H9 (cell line): Measurements from ENCODE around the gene AQP5. TPM values are rescaled to one million over a fixed set of nuclear protein-coding genes. Genes with fewer than 3 reads are reported as not detected.

Experiments used
- DNase-seq: peaks from one replicate; pipeline ENCODE4 v3.0.0-alpha.2; 2017
- H2AFZ ChIP-seq: one replicate; pipeline ENCODE4 v1.6.1; 2013; ENCODE audit warnings: mild to moderate bottlenecking, low read length, control low read depth, moderate library complexity
- H2AK5ac ChIP-seq: 2 replicates; pipeline ENCODE4 v1.6.1; 2013; ENCODE audit warnings: low read length, control low read depth, mixed read lengths; ENCODE audit not compliant: insufficient read length
- H2BK120ac ChIP-seq: one replicate; pipeline ENCODE4 v1.6.1; 2013; ENCODE audit warnings: low read depth, mild to moderate bottlenecking, low read length, control low read depth, inconsistent platforms; ENCODE audit not compliant: poor library complexity, severe bottlenecking
- H2BK12ac ChIP-seq: 2 replicates; pipeline ENCODE4 v1.6.1; 2013; ENCODE audit warnings: low read length, control low read depth, mixed read lengths, low read depth; ENCODE audit not compliant: insufficient read length
- H2BK15ac ChIP-seq: 2 replicates; pipeline ENCODE4 v1.6.1; 2013; ENCODE audit warnings: low read depth, low read length, control low read depth
- H2BK20ac ChIP-seq: one replicate; pipeline ENCODE4 v1.6.1; 2013; ENCODE audit warnings: low read depth, mild to moderate bottlenecking, low read length, control low read depth, inconsistent platforms; ENCODE audit not compliant: poor library complexity, severe bottlenecking
- H2BK5ac ChIP-seq: 2 replicates; pipeline ENCODE4 v1.6.1; 2013; ENCODE audit warnings: low read length, control low read depth, mixed read lengths; ENCODE audit not compliant: insufficient read length
- H3K14ac ChIP-seq: 2 replicates; pipeline ENCODE4 v1.6.1; 2013; ENCODE audit warnings: low read length, control low read depth; ENCODE audit not compliant: insufficient read depth
- H3K18ac ChIP-seq: 2 replicates; pipeline ENCODE4 v1.6.1; 2013; ENCODE audit warnings: low read depth, mild to moderate bottlenecking, mixed read lengths, low read length, control low read depth; ENCODE audit not compliant: insufficient read length
- H3K23ac ChIP-seq: 2 replicates; pipeline ENCODE4 v1.6.1; 2013; ENCODE audit warnings: low read length, control low read depth, mixed read lengths, low read depth; ENCODE audit not compliant: insufficient read length
- H3K23me2 ChIP-seq: 2 replicates; pipeline ENCODE4 v1.6.1; 2013; ENCODE audit warnings: low read depth, mild to moderate bottlenecking, mixed read lengths, low read length, control low read depth; ENCODE audit not compliant: insufficient read length, poor library complexity, severe bottlenecking
- H3K27ac ChIP-seq: 2 replicates; pipeline ENCODE4 v1.5.1; 2013; ENCODE audit warnings: low read length, control low read depth, mixed read lengths, low read depth; ENCODE audit not compliant: insufficient read length
- H3K27me3 ChIP-seq: 2 replicates; pipeline ENCODE4 v1.6.1; 2013; ENCODE audit warnings: low read length, control low read depth, inconsistent platforms; ENCODE audit not compliant: insufficient read depth
- H3K4ac ChIP-seq: 2 replicates; pipeline ENCODE4 v1.6.1; 2013; ENCODE audit warnings: low read depth, mild to moderate bottlenecking, control low read depth, inconsistent platforms, low read length, moderate library complexity
- H3K4me1 ChIP-seq: 2 replicates; pipeline ENCODE4 v1.6.1; 2013; ENCODE audit warnings: low read length, control low read depth, inconsistent platforms; ENCODE audit not compliant: insufficient read depth
- H3K4me2 ChIP-seq: 2 replicates; pipeline ENCODE4 v1.6.1; 2013; ENCODE audit warnings: low read length, control low read depth, mixed read lengths; ENCODE audit not compliant: insufficient read length, insufficient read depth
- H3K56ac ChIP-seq: 2 replicates; pipeline ENCODE4 v1.6.1; 2013; ENCODE audit warnings: low read depth, mild to moderate bottlenecking, mixed read lengths, low read length, control low read depth; ENCODE audit not compliant: insufficient read length
- H3K79me1 ChIP-seq: 2 replicates; pipeline ENCODE4 v1.6.1; 2013; ENCODE audit warnings: low read depth, mild to moderate bottlenecking, moderate library complexity, low read length, control low read depth, inconsistent platforms; ENCODE audit not compliant: insufficient read depth, poor library complexity, severe bottlenecking
- H3K79me2 ChIP-seq: 2 replicates; pipeline ENCODE4 v1.6.1; 2013; ENCODE audit warnings: low read length, control low read depth, inconsistent platforms; ENCODE audit not compliant: insufficient read depth
- H3K9ac ChIP-seq: 2 replicates; pipeline ENCODE4 v1.6.1; 2013; ENCODE audit warnings: low read length, control low read depth, mixed read lengths; ENCODE audit not compliant: insufficient read length; ENCODE audit errors: extremely low read depth
- H3K9me3 ChIP-seq: one replicate; pipeline ENCODE4 v1.6.1; 2013; ENCODE audit warnings: low read depth, low read length, inconsistent platforms; ENCODE audit not compliant: control insufficient read depth
- H3T11ph ChIP-seq: one replicate; pipeline ENCODE4 v1.6.1; 2013; ENCODE audit warnings: mild to moderate bottlenecking, low read length, control low read depth, inconsistent platforms
- H4K20me1 ChIP-seq: one replicate; pipeline ENCODE4 v1.6.1; 2013; ENCODE audit not compliant: control insufficient read depth, insufficient read length, insufficient read depth
- H4K5ac ChIP-seq: 2 replicates; pipeline ENCODE4 v1.6.1; 2013; ENCODE audit warnings: low read depth, mild to moderate bottlenecking, mixed read lengths, low read length, control low read depth; ENCODE audit not compliant: insufficient read length
- H4K8ac ChIP-seq: replicated peaks from 2 replicates; pipeline ENCODE4 v1.6.1; 2013; ENCODE audit warnings: low read length, control low read depth, mixed read lengths, low read depth; ENCODE audit not compliant: insufficient read length
- H4K91ac ChIP-seq: 2 replicates; pipeline ENCODE4 v1.6.1; 2013; ENCODE audit warnings: low read depth, mild to moderate bottlenecking, moderate library complexity, mixed read lengths, low read length, control low read depth; ENCODE audit not compliant: insufficient read length
- H3K27ac Mint-ChIP-seq, 3 experiments: 2 replicates in 2 of 3; 3 replicates in 1 of 3; pipeline ENCODE4 v1.8.0; 2020 to 2021; ENCODE audit warnings: mixed read lengths in 3 of 3, mild to moderate bottlenecking in 1 of 3, moderate library complexity in 1 of 3
- H3K27me3 Mint-ChIP-seq: 2 replicates; pipeline ENCODE4 v1.8.0; 2021; ENCODE audit warnings: low read depth, mild to moderate bottlenecking, moderate library complexity, mixed read lengths
- H3K36me3 Mint-ChIP-seq, 3 experiments: 2 replicates in 2 of 3; 3 replicates in 1 of 3; pipeline ENCODE4 v1.8.0; 2020 to 2021; ENCODE audit warnings: low read depth in 3 of 3, mixed read lengths in 3 of 3; ENCODE audit not compliant: insufficient read depth in 1 of 3
- H3K4me1 Mint-ChIP-seq, 2 experiments: 2 replicates each; pipeline ENCODE4 v1.8.0; 2020; ENCODE audit warnings: mixed read lengths in 2 of 2
- H3K4me3 Mint-ChIP-seq, 2 experiments: 2 replicates in 1 of 2; 3 replicates in 1 of 2; pipeline ENCODE4 v1.8.0; 2020 to 2021; ENCODE audit warnings: mild to moderate bottlenecking in 2 of 2, mixed read lengths in 2 of 2, moderate library complexity in 1 of 2
- H3K9me3 Mint-ChIP-seq, 2 experiments: 2 replicates in 1 of 2; 3 replicates in 1 of 2; pipeline ENCODE4 v1.8.0; 2020; ENCODE audit warnings: mild to moderate bottlenecking in 2 of 2, mixed read lengths in 2 of 2, moderate library complexity in 1 of 2
- WGBS: extraction: QIAGEN DNeasy Blood & Tissue Kit; methylation state at CpG from one replicate; pipeline ENCODE4 v1.1.7; 2013; ENCODE audit warnings: missing lambda C conversion rate, low lambda C conversion rate, mixed read lengths; ENCODE audit not compliant: insufficient read length; ENCODE audit errors: extremely low coverage; 5-methylcytosine and 5-hydroxymethylcytosine counted together
- total RNA-seq: library from RNA; stranded (reverse); gene quantifications from 2 replicates; pipeline ENCODE4 v1.2.1, GENCODE V29; 2021
- TF ChIP-seq, protein P1 (sequence below): fragments of 200-600 bp; sonication (generic); conservative IDR thresholded peaks from 3 replicates; pipeline ENCODE4 v1.8.0; 2021; ENCODE audit warnings: antibody characterized with exemption, mild to moderate bottlenecking

AQP5 gene
- total RNA-seq, 1 experiment from 2014 or later: 2.8 TPM

DNA sequence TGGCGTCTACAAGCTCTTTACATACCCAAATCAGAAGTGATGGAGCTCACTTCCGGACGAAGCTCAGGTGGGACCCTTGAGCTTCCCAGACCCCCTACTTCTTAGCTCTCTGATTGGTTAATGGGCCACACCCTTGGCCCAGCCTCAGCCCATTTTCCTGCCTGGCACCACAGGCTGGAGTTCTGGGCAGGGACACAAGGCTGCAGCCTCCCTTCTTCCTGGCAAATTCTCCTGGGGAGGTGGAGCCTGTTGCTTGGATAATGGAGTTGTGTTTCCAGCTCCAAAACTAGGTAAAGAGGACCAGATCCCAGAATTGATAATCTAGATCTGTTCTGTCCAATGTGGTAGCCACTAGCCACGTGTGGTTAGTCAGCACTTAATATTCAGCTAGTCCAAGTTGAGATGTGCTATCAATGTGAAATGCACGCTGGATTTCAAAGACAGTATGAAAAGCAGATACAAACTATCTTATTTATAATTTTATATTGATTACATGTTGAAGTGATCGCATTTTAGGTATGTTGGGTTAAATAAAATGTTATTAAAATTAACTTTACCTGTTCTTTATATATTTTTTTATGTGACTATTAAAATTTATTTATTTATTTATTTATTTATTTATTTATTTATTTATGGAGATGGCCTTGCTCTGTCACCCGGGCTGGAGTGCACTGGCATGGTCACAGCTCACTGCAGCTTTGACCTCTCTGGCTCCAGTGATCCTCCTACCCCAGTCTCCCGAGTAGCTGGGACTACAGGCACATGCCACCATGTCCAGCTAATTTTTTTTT, 45.3 kb upstream of the AQP5 start:
- H2AFZ ChIP-seq: no peak overlapping the region

More for the DNA sequence above, 45.3 kb upstream of the AQP5 start:
- Histone ChIP-seq H3K23ac (no peak overlapping the region), H3K56ac (no peak overlapping the region), H2BK12ac (no peak overlapping the region), H3K14ac (no peak overlapping the region), H4K5ac (no peak overlapping the region), H3K27me3 (no peaks in the 10 kb centered on the region), H4K20me1 (no peaks in the 10 kb centered on the region), H3K9ac (no peak overlapping the region), H2BK120ac (no peak overlapping the region), H3K4me2 (no peak overlapping the region), H3T11ph (no peak overlapping the region), H4K8ac (no peak overlapping the region), H2BK5ac (no peak overlapping the region), H2BK20ac (no peak overlapping the region), H3K79me1 (no peaks in the 10 kb centered on the region), H3K4ac (no peak overlapping the region), H3K79me2 (no peaks in the 10 kb centered on the region), H2AK5ac (no peak overlapping the region), H2BK15ac (no peak overlapping the region), H3K23me2 (no peaks in the 10 kb centered on the region), H3K27ac (no peak overlapping the region), H3K9me3 (no peaks in the 10 kb centered on the region), H3K18ac (no peak overlapping the region), H4K91ac (no peak overlapping the region), H3K4me1 (peaks cover 3% of the 10 kb centered on the region; the same call in 1 of the 2 replicates)
- no CpG with 5 or more reads among the region's 8 CpGs for WGBS
- Mint-ChIP-seq H3K36me3 (no peaks in the 10 kb centered on the region), H3K9me3 (no peaks in the 10 kb centered on the region; a peak in 1 of 5 replicates), H3K27me3 (peaks cover 9% of the 10 kb centered on the region), H3K4me1 (peaks cover 24% of the 10 kb centered on the region in 2 experiments), H3K4me3 (no peak overlapping the region), H3K27ac (no peak overlapping the region)
- TF ChIP-seq, protein P1, sequence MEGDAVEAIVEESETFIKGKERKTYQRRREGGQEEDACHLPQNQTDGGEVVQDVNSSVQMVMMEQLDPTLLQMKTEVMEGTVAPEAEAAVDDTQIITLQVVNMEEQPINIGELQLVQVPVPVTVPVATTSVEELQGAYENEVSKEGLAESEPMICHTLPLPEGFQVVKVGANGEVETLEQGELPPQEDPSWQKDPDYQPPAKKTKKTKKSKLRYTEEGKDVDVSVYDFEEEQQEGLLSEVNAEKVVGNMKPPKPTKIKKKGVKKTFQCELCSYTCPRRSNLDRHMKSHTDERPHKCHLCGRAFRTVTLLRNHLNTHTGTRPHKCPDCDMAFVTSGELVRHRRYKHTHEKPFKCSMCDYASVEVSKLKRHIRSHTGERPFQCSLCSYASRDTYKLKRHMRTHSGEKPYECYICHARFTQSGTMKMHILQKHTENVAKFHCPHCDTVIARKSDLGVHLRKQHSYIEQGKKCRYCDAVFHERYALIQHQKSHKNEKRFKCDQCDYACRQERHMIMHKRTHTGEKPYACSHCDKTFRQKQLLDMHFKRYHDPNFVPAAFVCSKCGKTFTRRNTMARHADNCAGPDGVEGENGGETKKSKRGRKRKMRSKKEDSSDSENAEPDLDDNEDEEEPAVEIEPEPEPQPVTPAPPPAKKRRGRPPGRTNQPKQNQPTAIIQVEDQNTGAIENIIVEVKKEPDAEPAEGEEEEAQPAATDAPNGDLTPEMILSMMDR: no peak
- peak; percentile 19 for DNase-seq
